Endothelial cell of umbilical vein (primary cell): ENCODE measurements around the gene MASP2. TPM values are rescaled to one million over a fixed set of nuclear protein-coding genes. Genes with fewer than 3 reads are reported as not detected.
"Not testable (repeated sequence)": the region's sequence is repeated elsewhere in the genome, so short reads cannot be mapped to it uniquely, and the experiment has no call there.

Experiments
- BruUV-seq: library from RNA; stranded (reverse); fragments of 400-500 nt; replicated peaks from 2 replicates; lab custom pipeline; 2021; lab: Mats Ljungman, UMichigan
- CTCF ChIA-PET: fragments of 300-600, 350-600 bp; sonication (Branson Sonifier 250); formaldehyde crosslinking; loops from one replicate; lab custom pipeline; 2021; ENCODE audit warnings: antibody characterized with exemption, inconsistent platforms; lab: Charles Lee
- POLR2A ChIA-PET: fragments of 300-600, 350-600 bp; sonication (Branson Sonifier 250); formaldehyde crosslinking; loops from one replicate; lab custom pipeline; 2021; ENCODE audit warnings: antibody characterized with exemption, inconsistent platforms; lab: Charles Lee
- DNase-seq: peaks from one replicate; pipeline ENCODE4 v3.0.0-alpha.2; 2011; ENCODE audit warnings: low read depth, low spot score
- FAIRE-seq: peaks from 2 replicates; lab custom pipeline; 2011; peaks lifted over from hg19 to GRCh38; lab: Jason Lieb, UNC
- H2AFZ ChIP-seq: 2 replicates; pipeline ENCODE4 v1.6.0; 2012; ENCODE audit warnings: low read depth, low read length, control low read depth, inconsistent platforms
- H3K27ac ChIP-seq: 2 replicates; pipeline ENCODE4 v1.5.1; 2011; ENCODE audit warnings: low read depth, mild to moderate bottlenecking, control low read depth, low read length, moderate library complexity; ENCODE audit not compliant: insufficient read depth
- H3K27me3 ChIP-seq, 2 experiments: 2 replicates each; pipeline versions ENCODE4 v1.6.0 to v1.6.1; 2011; ENCODE audit warnings: low read length in 2 of 2, mixed read lengths in 1 of 2; ENCODE audit not compliant: control insufficient read depth in 2 of 2, insufficient read depth in 2 of 2
- H3K36me3 ChIP-seq, 2 experiments: 2 replicates in 1 of 2; 3 replicates in 1 of 2; pipeline ENCODE4 v1.5.1; 2011; ENCODE audit warnings: low read length in 2 of 2, mild to moderate bottlenecking in 1 of 2, moderate library complexity in 1 of 2; ENCODE audit not compliant: control insufficient read depth in 2 of 2, insufficient read depth in 2 of 2; ENCODE audit errors: extremely low read depth in 1 of 2
- H3K4me1 ChIP-seq: 3 replicates; pipeline ENCODE4 v1.5.1; 2011; ENCODE audit warnings: mild to moderate bottlenecking, low read length; ENCODE audit not compliant: control insufficient read depth, insufficient read depth; ENCODE audit errors: extremely low read depth
- H3K4me2 ChIP-seq: 2 replicates; pipeline ENCODE4 v1.6.1; 2011; ENCODE audit warnings: low read length, control low read depth, mixed read lengths; ENCODE audit not compliant: insufficient read depth
- H3K4me3 ChIP-seq, 3 experiments: fragments of 200-600 bp in 1 of 3; sonication (generic), shearing (Covaris generic) in 1 of 3; replicated peaks in 1 of 3; 2 replicates each; pipeline ENCODE4 v1.5.1; 2011 to 2016; ENCODE audit warnings: control low read depth in 3 of 3, low read length in 3 of 3, mild to moderate bottlenecking in 2 of 3, inconsistent platforms in 1 of 3, low read depth in 1 of 3, moderate library complexity in 1 of 3; ENCODE audit not compliant: insufficient read depth in 1 of 3
- H3K79me2 ChIP-seq: 2 replicates; pipeline ENCODE4 v1.6.0; 2012; ENCODE audit warnings: low read length, inconsistent platforms; ENCODE audit not compliant: control insufficient read depth, insufficient read depth
- H3K9ac ChIP-seq: replicated peaks from 2 replicates; pipeline ENCODE3; 2011; ENCODE audit warnings: low read length, control low read depth; ENCODE audit not compliant: insufficient read depth; ENCODE audit errors: extremely low read depth
- H3K9me1 ChIP-seq: replicated peaks from 3 replicates; pipeline ENCODE4 v1.6.0; 2011; ENCODE audit warnings: mild to moderate bottlenecking, low read length; ENCODE audit not compliant: control insufficient read depth, insufficient read depth; ENCODE audit errors: extremely low read depth
- H3K9me3 ChIP-seq: replicated peaks from 2 replicates; pipeline ENCODE4 v1.5.1; 2012; ENCODE audit warnings: low read length, inconsistent platforms; ENCODE audit not compliant: control insufficient read depth, insufficient read depth
- H4K20me1 ChIP-seq: replicated peaks from 2 replicates; pipeline ENCODE3; 2011; ENCODE audit warnings: mild to moderate bottlenecking, low read length; ENCODE audit not compliant: control insufficient read depth, insufficient read depth; ENCODE audit errors: extremely low read depth
- POLR2A ChIP-seq: IDR thresholded peaks from 2 replicates; pipeline ENCODE4 v1.6.1; 2012; ENCODE audit warnings: low read depth, mild to moderate bottlenecking, control low read depth, low read length
- dilution Hi-C: fragments of 300-500 bp; cut with MboI; formaldehyde crosslinking; loops from one replicate; pipeline ENCODE4 v1.15.0; 2019; ENCODE audit warnings: low sequenced_read_pairs; ENCODE audit not compliant: extremely low pct_ligation_motif_present
- intact Hi-C: fragments of 100-400 bp; cut with micrococcal nuclease; formaldehyde crosslinking; loops from one replicate; pipeline ENCODE4 v1.10.0; 2022
- polyA plus RNA-seq, 4 experiments: library from polyadenylated mRNA; depleted of rRNA in 3 of 4; stranded (reverse) in 3 of 4; unstranded in 1 of 4; fragments of >200 nt; gene quantifications; 2 replicates each; pipeline versions ENCODE4 v1.2.1 to v1.2.3, GENCODE V29; 2011 to 2012; ENCODE audit warnings: missing spikeins in 1 of 4
- total RNA-seq: library from RNA; stranded (reverse); gene quantifications from 2 replicates; pipeline ENCODE4 v1.2.3, GENCODE V29; 2021

The MASP2 gene
- total and polyA plus RNA-seq, 2 donors (not counting 3 experiments of a cell fraction or from before 2014, with no cell fraction given), result 0.53 TPM; not detected in 1

DNA sequence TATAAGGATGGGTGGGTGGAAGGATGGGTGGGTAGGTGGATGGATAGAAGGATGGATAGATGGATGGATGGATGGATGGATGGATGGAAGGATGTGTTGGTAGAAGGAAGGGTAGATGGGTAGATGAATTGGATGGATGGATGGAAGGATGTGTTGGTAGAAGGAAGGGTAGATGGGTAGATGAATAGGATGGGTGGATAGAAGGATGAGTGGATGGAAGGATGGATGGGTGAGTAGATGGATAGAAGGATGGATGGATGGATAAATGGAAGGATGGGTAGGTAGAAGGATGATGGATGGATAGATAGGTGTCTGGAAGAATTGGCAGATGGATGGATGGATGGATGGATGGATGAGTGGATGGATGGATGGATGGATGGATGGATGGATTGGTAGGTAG lies 6.0 kb downstream of the MASP2 start:
- H4K20me1 ChIP-seq, result no peaks in the 10 kb centered on the region
- CTCF ChIA-PET, result no interaction called here
- H3K9ac ChIP-seq, result no peak overlapping the region
- H3K27ac ChIP-seq, result no peak overlapping the region
- BruUV-seq, result no TSS peak
- no peak overlapping the region for H3K4me2 ChIP-seq
- H3K27me3 ChIP-seq, result no peaks in the 10 kb centered on the region
- H3K9me3 ChIP-seq, result no peaks in the 10 kb centered on the region
- H3K4me1 ChIP-seq, result no peaks in the 10 kb centered on the region
- no peak for TF ChIP-seq POLR2A
- no peaks in the 10 kb centered on the region for H3K36me3 ChIP-seq
- no peak for FAIRE-seq
- no peaks in the 10 kb centered on the region for H3K79me2 ChIP-seq
- no peaks in the 10 kb centered on the region for H3K9me1 ChIP-seq
- intact Hi-C loops (no loop called here), dilution Hi-C loops (no loop called here)
- no peak overlapping the region for H2AFZ ChIP-seq
- POLR2A ChIA-PET, result no interaction called here
- DNase-seq, result no peak
- H3K4me3 ChIP-seq, result no peak overlapping the region

DNA sequence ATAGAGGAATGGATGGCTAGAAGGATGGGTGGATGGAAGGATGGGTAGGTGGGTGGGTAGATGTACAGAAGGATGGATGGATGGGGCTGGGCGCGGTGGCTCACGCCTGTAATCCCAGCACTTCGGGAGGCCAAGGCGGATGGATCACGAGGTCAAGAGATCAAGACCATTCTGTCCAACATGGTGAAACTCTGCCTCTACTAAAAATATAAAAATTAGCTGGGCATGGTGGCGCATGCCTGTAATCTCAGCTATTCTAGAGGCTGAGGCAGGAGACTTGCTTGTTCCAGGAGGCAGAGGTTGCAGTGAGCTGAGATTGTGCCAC lies 7.0 kb downstream of the MASP2 start:
- H2AFZ ChIP-seq, BruUV-seq: not testable (repeated sequence)

More for the DNA sequence above, 7.0 kb downstream of the MASP2 start:
- H3K9me3 ChIP-seq, H3K4me2 ChIP-seq, H4K20me1 ChIP-seq, CTCF ChIA-PET, H3K9me1 ChIP-seq, POLR2A ChIA-PET, FAIRE-seq, H3K9ac ChIP-seq, H3K27ac ChIP-seq, dilution Hi-C loops, H3K4me1 ChIP-seq, H3K4me3 ChIP-seq, DNase-seq, intact Hi-C loops, H3K27me3 ChIP-seq, H3K79me2 ChIP-seq, H3K36me3 ChIP-seq: not testable (repeated sequence)
